Pancreas (tissue), 10 donors: ENCODE data around the gene CCDC12. TPM values are rescaled to one million over a fixed set of nuclear protein-coding genes. Genes with fewer than 3 reads are reported as not detected.

Experiments used
- ATAC-seq, 4 donors: fragments of 200-7000 bp; cut with Tn5 transposase; one replicate each; pipeline versions ENCODE4 v1.8.0 to v1.9.1; 2020; ENCODE audit warnings: mild to moderate bottlenecking in 4 of 4, moderate library complexity in 4 of 4
- DNase-seq, 6 donors: peaks; one replicate each; pipeline ENCODE4 v3.0.0-alpha.2; 2020
- FAIRE-seq: peaks from 2 replicates; lab custom pipeline; 2012; peaks lifted over from hg19 to GRCh38; lab: Jason Lieb, UNC
- H3K27ac ChIP-seq, 4 donors: fragments of 200-600 bp; sonication (generic); 1 replicate in 3 of 4; 2 replicates in 1 of 4; pipeline versions ENCODE4 v1.5.0 to v1.8.0; 2020
- H3K27me3 ChIP-seq, 4 donors: fragments of 200-600 bp; one replicate each; pipeline ENCODE4 v1.8.0; 2021
- H3K36me3 ChIP-seq, 3 donors: fragments of 200-600 bp; sonication (generic) in 1 of 3; one replicate each; pipeline versions ENCODE4 v1.5.0 to v1.8.0; 2020 to 2021
- H3K4me1 ChIP-seq, 3 donors: fragments of 200-600 bp; one replicate each; pipeline ENCODE4 v1.8.0; 2021
- H3K4me3 ChIP-seq, 4 donors: fragments of 200-600 bp; sonication (generic) in 2 of 4; one replicate each; pipeline versions ENCODE4 v1.5.0 to v1.8.0; 2020 to 2021
- H3K9me3 ChIP-seq, 4 donors: fragments of 200-600 bp; one replicate each; pipeline ENCODE4 v1.8.0; 2021
- CTCF ChIP-seq, 4 donors: fragments of 200-600 bp; sonication (generic) in 3 of 4; IDR thresholded peaks; one replicate each; pipeline versions ENCODE4 v1.5.0 to v1.8.0; 2021; ENCODE audit warnings: antibody characterized with exemption in 4 of 4
- WGBS, 2 donors: extraction: QIAGEN DNeasy Blood & Tissue Kit; methylation state at CpG; one replicate each; pipeline ENCODE4 v1.1.7; 2013; 5-methylcytosine and 5-hydroxymethylcytosine counted together
- intact Hi-C, 3 donors: fragments of 100-400 bp; cut with DNase I; formaldehyde crosslinking; loops; one replicate each; pipeline versions ENCODE4 v1.11.1 to v1.14.2; 2022
- polyA plus RNA-seq, 2 donors: library from polyadenylated mRNA; stranded (reverse); fragments of 200-250 nt; gene quantifications; one replicate each; pipeline ENCODE4 v1.2.3, GENCODE V29; 2013
- total RNA-seq, 6 donors: library from RNA; stranded (reverse); fragmentation: NEBNext Ultra II Directional in 4 of 6; extraction: Animal tissue kit (Norgen Biotek cat#: 25700) in 4 of 6; gene quantifications; one replicate each; pipeline versions ENCODE4 v1.2.1 to v1.2.4, GENCODE V29; 2021 to 2023
- donor health status: healthy with polysubstance abuse.
- donor health status: DM: no; HTN: no; CAD: no; lungs with moderate emphysema.
- donor health status: DM: no; HTN: no; CAD: no.
- donor health status: control.
- donor health status: control.
- donor health status: Bipolar disorder and iron deficiency.
- donor health status: DM: yes; HTN: yes; CAD: no.
- donor health status: DM: no; HTN: no; CAD: no.
- donor health status: DM: no; HTN: no; CAD: no.
- donor health status: DM: yes; HTN: yes; CAD: no.

Gene CCDC12
- total and polyA plus RNA-seq, 8 donors = 20.7 to 82.8 (median 24.9) TPM

DNA sequence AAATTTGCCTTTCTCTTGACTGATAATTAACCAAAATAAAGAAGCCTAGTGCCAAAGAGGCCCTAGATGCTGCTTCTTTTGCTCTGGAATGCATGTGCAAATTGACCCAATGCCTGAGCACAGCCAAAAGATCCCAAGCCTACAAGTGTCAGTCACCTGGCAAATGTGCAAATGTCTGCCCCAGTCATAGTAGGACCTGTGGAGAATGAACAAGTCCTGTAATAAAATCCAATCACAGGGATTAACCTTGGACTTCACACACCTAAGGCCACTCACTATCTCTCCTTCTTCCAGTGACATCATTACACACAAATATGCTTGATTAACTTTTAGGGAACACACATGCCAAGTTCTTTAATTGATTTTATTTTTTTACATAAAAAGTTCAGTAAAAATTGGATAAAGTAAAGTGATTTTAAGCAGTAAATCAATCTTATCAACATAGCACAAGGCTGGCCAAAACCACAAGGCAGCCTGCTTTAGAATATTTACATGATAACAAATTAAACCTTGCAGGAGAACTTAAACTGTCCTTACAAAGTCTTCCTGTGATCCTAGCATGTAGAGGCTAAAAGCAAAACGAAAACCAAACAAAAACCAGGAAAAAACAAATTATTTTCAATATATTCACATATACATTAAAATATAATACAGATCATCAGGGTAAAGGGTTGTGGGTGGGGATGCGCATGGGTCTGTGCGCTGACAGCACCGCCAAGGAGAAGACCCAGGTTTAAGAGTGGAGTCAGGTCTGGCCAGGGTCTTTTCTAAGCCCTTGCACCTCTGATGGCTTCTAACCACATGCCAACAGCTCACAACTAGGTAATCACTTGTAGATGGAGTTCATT is 39.8 kb upstream of the CCDC12 start:
- peak overlapping the region in 1 of 4 donors; percentile 3 for H3K27ac ChIP-seq
- intact Hi-C loops = no loop called here
- ATAC-seq (peak in 3 of 4 donors; percentile 46 to 65 (median 50)), DNase-seq (no peak), FAIRE-seq (no peak)
- peaks cover 0 to 11% (median 6%) of the 10 kb centered on the region in 3 donors for H3K4me1 ChIP-seq
- TF ChIP-seq CTCF (IDR thresholded peaks at IDR 0.05) = no peak
- H3K27me3 ChIP-seq = no peaks in the 10 kb centered on the region
- peaks cover 0 to 12% (median 8%) of the 10 kb centered on the region in 3 donors for H3K36me3 ChIP-seq
- no peaks in the 10 kb centered on the region for H3K9me3 ChIP-seq
- H3K4me3 ChIP-seq = no peak overlapping the region
- WGBS, 2 donors = 78 to 80% methylated on average over 4 of the region's 4 CpGs

GRCh38 chr3:47015151-47015550 is 38.6 kb upstream of the CCDC12 start:
- no peak for ATAC-seq
- FAIRE-seq = no peak
- peaks cover 0 to 12% (median 8%) of the 10 kb centered on the region in 3 donors for H3K36me3 ChIP-seq

GRCh38 chr3:47014036-47014435 is 37.5 kb upstream of the CCDC12 start:
- FAIRE-seq = no peak
- no peak for ATAC-seq
- no peak for DNase-seq
- no peaks in the 10 kb centered on the region for H3K27me3 ChIP-seq
- H3K4me3 ChIP-seq = no peak overlapping the region
- TF ChIP-seq CTCF (IDR thresholded peaks at IDR 0.05) = no peak
- peaks cover 0 to 6% (median 4%) of the 10 kb centered on the region in 3 donors for H3K36me3 ChIP-seq
- no peaks in the 10 kb centered on the region for H3K9me3 ChIP-seq
- intact Hi-C loops = no loop called here
- peaks cover 0 to 11% (median 6%) of the 10 kb centered on the region in 3 donors for H3K4me1 ChIP-seq
- no peak overlapping the region for H3K27ac ChIP-seq

More at GRCh38 chr3:47015151-47015550, 38.6 kb upstream of the CCDC12 start:
- H3K4me1 ChIP-seq = peaks cover 0 to 11% (median 6%) of the 10 kb centered on the region in 3 donors
- H3K27me3 ChIP-seq = no peaks in the 10 kb centered on the region
- no peak overlapping the region for H3K4me3 ChIP-seq
- peak overlapping the region in 1 of 4 donors; percentile 28 for H3K27ac ChIP-seq
- H3K9me3 ChIP-seq = no peaks in the 10 kb centered on the region
- no peak for TF ChIP-seq CTCF (IDR thresholded peaks at IDR 0.05)
- intact Hi-C loops = no loop called here
- no peak for DNase-seq

DNA sequence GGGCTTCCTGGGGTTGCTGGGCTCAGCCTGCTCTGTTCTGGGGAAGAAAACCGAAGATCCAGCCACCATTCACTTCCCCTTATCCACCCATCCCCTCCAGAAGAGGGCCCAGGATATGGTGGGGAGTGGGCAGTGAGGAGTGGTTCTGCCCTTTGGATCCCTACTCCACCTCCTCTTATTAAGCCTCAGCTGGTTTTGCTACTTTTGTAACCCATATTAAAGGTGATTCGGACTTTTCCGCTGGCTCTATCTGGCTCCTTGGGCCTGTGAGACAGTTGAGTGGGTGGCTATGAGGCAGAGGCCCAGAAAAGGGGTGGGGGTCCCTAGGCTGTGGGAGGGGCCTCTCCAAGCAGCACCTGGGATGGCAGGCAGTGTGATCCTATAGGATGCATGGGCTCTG is 36.7 kb upstream of the CCDC12 start:
- Histone ChIP-seq H3K4me3 (no peak overlapping the region), H3K36me3 (no peaks in the 10 kb centered on the region), H3K4me1 (peaks cover 0 to 11% (median 6%) of the 10 kb centered on the region in 3 donors), H3K27ac (no peak overlapping the region), H3K9me3 (no peaks in the 10 kb centered on the region), H3K27me3 (no peaks in the 10 kb centered on the region)
- intact Hi-C loops = no loop called here
- DNase-seq (no peak), ATAC-seq (no peak), FAIRE-seq (no peak)
- 92 to 96% methylated on average over 3 of the region's 3 CpGs for WGBS, 2 donors
- no peak for TF ChIP-seq CTCF (IDR thresholded peaks at IDR 0.05)
